Activated CD4-positive, alpha-beta T cell treated with anti-CD3 and anti-CD28 coated beads, Interleukin-2, Interleukin-6, amounts not matched to agents 100 ng/mL and 50 ng/mL, durations not matched to agents 16 hours and 8 hours (primary cell): ENCODE results near the gene TMEM214.

Experiments
- DNase-seq: peaks from one replicate; pipeline ENCODE4 v3.0.0-alpha.2; 2020

The TMEM214 gene

DNA sequence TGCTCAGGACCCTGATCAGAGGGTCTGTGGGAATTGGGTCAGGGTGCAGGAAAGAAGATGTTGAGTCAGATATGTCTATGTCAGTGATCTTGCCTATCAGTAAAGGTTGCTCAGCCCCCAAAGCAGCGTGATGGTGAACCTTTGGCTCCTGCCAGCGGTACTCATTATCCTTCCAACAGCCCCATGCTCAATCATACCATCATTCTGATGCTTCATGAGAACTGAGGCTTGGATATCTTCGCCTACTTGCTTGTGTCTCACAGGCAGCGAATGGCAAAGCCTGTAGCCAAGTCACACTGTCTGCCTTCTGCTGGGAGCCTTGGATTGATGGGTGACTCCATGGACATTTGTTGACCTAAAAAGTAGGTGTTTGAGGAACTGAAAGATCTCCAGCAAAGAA lies 19.0 kb upstream of the TMEM214 start:
- no peak for DNase-seq

DNA sequence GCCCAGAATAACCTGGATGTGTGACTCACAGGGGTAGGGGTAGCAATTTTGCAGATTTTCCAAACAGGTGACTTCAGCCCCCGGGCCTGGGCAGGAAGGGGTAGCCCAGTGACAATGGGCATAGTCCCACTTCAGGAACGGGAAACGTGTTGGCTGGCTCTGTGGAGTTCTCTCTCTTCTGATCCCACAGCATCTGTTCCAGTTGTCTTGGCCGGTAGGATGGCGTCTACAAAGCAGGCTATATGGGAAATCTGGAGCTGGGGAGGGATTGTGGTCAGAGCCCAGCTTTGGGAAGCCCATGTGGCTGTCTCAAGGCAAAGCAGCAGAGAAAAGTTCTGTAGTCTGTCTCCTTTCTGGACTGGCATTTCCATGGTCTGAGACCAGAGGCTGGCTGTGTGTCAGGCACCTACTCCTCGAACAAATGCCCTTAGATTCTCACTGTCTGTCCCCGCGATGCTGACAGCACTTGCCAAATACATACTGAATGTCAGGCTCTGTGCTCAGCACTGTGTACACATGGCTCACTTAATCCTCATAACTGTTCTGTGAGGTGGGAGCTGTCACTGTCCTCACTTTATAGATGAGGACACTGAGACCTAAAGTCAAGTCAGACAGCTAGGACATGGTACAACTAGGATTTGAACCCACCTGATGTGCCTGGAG lies 17.9 kb upstream of the TMEM214 start:
- no peak for DNase-seq

DNA sequence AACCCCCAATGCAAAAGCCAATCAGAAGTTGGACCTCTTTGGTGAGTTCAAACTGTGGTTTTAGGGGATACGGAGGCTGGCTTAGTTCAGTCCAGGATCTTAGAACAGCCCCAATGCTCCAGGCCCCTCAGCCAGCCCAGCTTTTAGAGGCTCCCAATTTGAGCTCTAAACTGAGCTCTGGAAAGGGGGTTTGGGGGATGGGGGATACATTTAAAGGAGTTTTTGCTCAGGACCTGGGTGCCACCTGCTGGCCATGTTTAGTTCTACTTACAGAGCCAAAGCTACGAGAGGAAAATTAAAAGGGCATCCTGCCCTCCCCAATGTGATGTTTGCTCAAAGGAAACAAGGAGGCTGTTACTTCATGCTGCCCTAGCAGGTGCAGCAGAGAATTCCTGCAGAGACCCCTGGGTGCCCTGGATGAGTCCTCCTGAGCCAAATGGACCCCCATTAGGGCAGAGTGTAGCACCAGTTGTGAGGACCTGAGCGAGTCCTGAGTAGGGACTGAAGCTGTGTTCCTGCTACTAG lies 15.9 kb upstream of the TMEM214 start:
- peak; percentile 54 for DNase-seq

DNA sequence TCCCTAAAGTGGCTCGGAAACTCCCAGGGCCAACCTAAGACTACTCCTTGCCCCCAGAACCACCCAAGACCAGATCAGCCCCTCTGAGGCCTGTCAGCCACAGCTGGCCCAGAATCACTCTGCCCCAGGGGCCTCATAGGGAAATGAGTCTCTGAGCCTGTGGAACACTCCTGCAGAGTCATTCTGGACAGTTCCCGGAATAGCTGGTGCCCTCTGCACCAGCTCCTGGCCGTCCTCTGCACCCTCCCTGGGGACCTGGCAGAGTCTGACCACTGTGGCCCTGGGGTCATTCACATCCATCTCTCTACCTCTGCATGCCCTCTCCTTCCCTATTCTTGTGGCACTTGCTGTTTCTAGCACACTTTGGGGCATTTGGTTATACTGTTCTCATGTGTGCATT lies 14.6 kb upstream of the TMEM214 start:
- no peak for DNase-seq

DNA sequence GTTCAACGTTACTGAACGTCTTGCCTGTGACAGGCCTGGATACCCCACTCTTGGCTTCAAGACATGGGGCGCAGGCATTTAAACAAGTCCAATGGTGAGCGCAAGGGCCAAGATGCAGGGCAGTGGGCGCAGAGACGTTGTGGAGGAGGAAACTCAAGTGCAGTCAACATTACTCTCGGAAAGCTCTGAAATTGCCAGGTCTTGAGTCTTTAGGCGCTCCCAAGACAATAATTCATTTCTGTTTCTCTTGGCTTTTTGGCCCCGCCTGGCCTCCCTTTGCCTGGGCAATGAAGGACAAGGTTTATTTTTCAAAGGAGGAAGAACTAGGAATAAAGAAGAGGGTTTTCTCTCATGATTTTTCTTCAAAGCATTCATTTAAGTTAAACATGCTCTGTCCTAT lies 13.3 kb upstream of the TMEM214 start:
- no peak for DNase-seq

DNA sequence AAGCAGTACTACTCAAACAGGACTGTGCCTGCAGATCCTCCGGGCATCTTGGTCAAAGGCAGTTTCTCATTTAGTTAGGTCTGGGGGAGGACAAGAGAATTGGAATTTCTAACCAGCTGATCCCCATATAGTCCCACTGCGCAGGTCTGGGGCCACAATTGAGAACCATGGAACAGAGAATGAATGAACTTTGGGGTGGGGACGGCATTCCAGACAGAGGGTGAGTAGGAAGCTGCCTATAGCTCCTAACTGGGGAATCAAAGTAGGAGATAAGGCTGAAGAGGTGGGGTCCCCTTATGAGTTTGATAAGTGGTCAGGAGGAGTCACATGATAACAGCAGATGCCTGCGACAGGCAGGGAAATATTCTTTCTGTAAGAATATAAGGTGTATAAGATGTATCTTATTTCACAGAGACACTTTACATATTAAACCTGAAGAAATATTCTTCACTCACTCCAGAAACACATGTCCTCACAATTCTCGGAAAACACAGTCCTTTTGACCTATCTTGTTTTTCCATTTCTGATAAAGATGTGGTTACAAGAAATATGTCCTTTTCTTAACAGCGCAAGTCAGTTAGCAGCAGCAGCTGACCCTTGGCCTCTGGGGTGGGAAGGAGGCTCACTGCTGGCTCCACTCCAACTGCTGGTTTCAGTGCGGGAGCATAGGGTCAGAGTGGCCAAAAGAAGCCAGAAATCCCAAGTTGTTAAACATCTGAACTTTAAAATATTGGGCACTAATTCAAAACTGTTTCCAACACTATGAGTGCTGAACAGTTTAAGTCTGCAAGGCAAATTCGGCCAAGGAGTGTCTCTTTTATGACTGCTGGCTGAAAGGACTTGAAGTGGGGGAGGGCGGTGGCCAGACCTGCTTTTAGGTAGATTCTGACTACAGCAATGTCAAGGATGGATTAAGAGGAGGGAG lies 12.6 kb upstream of the TMEM214 start:
- DNase-seq, result no peak

DNA sequence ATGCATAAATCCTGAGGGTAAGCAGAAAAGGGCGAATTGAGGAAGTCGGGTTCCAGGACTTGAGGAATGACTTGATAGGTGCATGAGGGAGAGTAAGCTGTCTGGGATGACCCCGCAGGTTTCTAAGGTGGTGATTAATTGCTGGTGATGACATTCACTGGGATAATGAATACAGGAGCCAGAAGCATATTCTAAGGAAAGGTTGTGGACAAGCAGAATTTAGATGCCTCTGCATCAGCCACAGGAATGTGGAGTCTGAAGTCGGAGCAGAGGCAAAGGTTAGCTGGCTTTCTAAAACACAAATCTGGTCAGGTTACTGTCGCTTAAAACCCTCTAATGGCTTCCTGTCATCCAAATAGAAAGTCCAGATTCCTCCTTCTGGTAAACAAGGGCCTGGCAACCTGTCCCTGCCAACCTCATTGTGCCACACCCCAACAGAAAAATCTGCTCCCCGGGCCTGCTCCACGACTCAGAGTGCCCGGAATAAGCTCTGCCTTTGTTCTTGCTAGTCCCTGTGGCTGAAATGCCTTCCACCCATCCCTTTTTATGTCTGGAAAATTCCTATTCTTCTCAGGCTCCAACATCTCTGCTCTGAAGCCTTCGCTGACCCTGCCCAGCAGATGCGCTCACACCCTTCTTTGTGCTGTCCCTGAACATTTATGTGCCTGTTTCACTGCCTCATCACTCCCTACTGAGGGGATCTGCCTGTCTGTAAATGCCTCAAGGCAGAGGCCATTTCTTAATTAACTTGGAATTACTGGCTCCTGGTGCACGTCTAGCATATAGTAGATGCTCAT lies 11.3 kb upstream of the TMEM214 start:
- DNase-seq, result no peak

- DNase-seq, result no peak
Measured at GRCh38 chr2:27023740-27024139, 9.0 kb upstream of the TMEM214 start.

- no peak for DNase-seq
Measured at GRCh38 chr2:27024188-27024587, 8.6 kb upstream of the TMEM214 start.

DNA sequence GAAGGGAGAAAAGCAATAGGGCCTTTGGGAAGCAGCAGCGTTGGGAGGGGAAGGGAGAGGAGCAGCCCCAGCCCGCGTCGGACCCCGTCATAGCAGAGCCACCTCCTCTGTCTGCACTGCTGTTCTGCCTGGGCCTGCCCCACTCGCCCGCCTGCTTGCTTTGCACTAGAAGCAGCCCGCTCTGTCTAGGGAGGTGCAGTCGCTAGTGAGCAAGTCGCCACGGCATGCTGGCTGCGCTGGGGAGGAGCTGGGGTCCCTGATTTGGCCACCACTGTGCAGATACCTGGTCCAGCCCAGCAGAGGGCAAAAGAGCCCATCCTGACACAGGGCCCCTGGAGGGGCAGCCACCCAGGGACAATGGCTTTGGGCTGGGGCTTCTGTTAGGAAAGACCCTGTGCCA lies 8.0 kb upstream of the TMEM214 start:
- DNase-seq, result no peak

DNA sequence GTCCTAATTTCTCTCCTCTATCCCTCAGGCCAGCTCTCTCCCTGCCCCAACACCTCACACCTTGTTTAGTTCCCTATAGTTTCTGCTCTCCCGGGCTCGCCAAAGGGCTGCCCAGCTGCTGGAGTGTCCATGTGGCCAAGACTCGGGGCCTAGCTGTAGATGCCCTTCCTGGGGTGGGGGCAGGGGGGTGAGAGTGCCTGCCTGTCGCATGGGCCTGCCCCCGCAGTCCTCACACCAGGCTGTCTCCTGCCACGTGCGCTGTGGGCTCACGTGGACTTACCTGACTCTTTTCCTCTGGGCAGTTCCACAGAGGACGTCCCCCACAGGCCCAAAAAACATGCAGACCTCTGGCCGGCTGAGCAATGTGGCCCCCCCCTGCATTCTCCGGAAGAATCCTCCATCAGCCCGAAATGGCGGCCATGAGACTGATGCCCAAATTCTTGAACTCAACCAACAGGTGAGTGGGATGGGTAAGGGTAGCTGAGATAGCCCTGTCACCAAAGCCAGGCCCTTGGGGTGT lies 7.4 kb upstream of the TMEM214 start:
- no peak for DNase-seq

- no peak for DNase-seq
Measured at GRCh38 chr2:27025861-27026851, 6.6 kb upstream of the TMEM214 start.

DNA sequence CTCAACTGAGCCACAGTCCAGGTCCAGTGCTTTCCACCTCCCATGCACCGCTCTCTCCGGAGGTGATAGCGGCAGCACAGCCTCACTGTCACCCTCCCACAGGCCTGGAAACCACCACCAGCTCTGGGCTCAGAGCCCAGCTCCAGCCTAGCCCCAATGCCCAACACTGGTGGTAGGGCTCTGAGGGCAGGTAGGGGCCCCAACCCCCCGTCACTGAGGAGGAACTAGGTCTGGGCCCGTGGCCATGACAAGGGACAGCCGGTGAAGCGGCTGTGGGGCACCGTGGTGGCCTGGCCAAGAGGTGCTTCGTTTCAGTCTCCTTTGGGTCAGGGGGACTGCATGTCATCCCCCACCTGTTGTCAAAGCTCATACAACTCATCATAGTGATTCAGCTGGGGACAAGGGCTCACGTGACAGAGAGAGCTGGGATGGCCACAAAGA lies 5.5 kb upstream of the TMEM214 start:
- DNase-seq, result no peak

GRCh38 chr2:27029051-27029450 lies 3.7 kb upstream of the TMEM214 start:
- DNase-seq, result no peak

GRCh38 chr2:27033253-27033852 lies 588 bp downstream of the TMEM214 start:
- no peak for DNase-seq

DNA sequence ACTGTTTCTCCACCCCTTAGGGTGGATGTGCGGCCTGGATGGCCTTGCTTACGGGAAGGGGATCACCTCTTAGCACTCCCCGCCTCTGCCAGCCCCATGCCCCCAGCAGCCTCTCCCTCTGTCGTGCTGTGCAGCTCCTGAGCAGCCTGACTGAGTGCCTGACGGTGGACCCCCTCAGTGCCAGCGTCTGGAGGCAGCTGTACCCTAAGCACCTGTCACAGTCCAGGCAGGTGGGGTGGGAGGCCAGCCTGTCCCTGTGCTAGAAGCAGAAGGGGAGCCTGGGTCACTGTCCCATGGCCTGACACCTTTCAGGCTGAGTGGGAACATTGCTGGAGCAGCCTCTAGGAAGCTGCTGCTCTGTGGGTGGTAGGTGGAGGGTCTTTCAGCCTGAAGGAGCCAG lies 5.2 kb downstream of the TMEM214 start:
- DNase-seq, result no peak

- no peak for DNase-seq
Measured at GRCh38 chr2:27038631-27039339, 6.0 kb downstream of the TMEM214 start.

DNA sequence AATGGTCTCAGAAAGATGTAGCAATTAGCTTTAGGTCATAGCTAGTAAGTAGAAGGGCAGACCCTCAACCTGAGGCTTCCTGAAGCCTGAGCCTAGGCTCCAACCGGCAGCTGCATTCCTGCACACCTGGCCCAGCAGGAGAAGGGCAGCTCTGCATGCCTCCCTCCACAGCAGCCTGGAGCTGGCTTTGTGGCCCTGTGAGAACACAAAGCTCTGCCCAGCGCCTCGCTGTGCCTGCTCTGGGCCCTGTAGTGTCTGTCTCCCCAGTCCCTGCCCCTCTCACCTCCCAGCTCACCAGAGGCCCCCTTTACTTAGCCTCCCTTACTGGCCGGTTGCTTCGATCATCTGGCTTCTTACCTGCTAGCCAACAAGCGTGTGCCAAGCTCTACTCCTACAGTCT lies 6.7 kb downstream of the TMEM214 start:
- DNase-seq, result no peak

GRCh38 chr2:27039871-27040270 lies 7.1 kb downstream of the TMEM214 start:
- no peak for DNase-seq

DNA sequence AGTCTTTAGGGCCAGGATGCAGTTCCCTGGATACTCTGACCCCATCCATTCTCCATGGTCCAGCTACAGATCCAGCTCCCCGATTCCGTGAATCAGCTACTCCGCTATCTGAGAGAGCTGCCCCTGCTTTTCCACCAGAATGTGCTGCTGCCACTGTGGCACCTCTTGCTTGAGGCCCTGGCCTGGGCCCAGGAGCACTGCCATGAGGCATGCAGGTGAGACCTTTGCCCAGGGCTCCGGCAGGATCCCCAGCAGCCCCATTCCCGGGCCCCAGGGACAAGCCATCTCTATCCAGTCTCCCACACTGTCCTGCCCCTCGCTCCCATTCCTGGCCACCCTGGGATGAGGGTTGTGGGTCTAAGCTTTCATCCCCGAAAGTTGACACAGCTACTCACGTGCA lies 7.5 kb downstream of the TMEM214 start:
- no peak for DNase-seq

GRCh38 chr2:27041752-27042151 lies 9.0 kb downstream of the TMEM214 start:
- no peak for DNase-seq
